GM15510 (cell line): ENCODE data around the gene BBC3.

Source experiments
- POLR2A ChIP-seq: IDR thresholded peaks from 3 replicates; pipeline ENCODE4 v1.6.1; 2011; ENCODE audit warnings: borderline replicate concordance; ENCODE audit not compliant: insufficient read length; ENCODE audit errors: extremely low read depth

The BBC3 gene

GRCh38 chr19:47186446-47187334, 44.3 kb downstream of the BBC3 start:
- TF ChIP-seq POLR2A = no peak

GRCh38 chr19:47183601-47184000, 47.4 kb downstream of the BBC3 start:
- no peak for TF ChIP-seq POLR2A

- TF ChIP-seq POLR2A = no peak
Observed at GRCh38 chr19:47179653-47180310, 51.2 kb downstream of the BBC3 start.

- no peak for TF ChIP-seq POLR2A
Observed at GRCh38 chr19:47176627-47177090, 54.3 kb downstream of the BBC3 start.

- no peak for TF ChIP-seq POLR2A
Observed at GRCh38 chr19:47176071-47176626, 54.9 kb downstream of the BBC3 start.

- TF ChIP-seq POLR2A = no peak
Observed at GRCh38 chr19:47172666-47173455, 58.1 kb downstream of the BBC3 start.
